ENCODE data around the gene ARID1B. TPM values are rescaled to one million over a fixed set of nuclear protein-coding genes. Genes with fewer than 3 reads are reported as not detected.

Gene ARID1B
- total and polyA plus RNA-seq, 2 donors (not counting 1 experiment from before 2014, with no cell fraction given): 47.2 to 280 TPM

DNA sequence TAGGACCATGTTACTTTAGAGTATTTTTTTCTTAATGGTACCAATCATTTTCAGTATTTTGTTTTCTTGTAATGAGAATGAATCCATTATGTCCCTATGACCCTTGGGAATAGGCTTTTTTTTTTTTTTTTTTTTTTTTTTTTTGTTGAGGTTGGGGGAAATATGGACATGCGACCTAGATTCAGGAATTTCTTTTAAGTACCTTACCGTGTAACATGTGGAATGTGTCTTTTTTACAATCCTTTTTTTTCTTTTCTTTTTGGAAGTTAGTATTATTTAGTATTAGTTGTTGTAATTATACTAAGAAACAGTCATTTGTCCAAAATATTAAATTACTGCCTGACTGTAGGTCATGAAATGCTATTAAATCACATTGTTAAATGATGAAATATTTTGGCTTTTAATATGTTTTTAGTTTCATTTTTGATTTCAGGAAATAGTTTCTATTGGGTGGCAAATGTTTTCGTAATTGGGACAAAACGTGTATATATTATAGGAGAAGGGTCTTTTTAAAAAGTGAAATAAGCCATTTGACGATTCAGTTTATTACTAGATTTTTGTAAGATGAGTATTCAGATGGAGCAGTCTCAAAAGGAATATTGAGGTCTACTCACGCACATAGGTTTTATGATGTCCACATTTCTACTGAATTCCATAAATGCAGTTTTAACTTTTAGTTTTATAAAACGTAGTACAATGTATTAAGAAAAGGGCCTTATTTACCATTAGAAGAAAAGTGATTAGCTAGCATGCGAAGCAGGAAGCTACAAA is 4.9 kb downstream of the ARID1B start:
- Mint-ChIP-seq H3K4me3 (peak overlapping the region; percentile 89), H3K9me3 (ENCODE audit: insufficient read depth) (no peaks in the 10 kb centered on the region), H3K4me1 (peaks cover 53% of the 10 kb centered on the region), H3K27ac (peak overlapping the region; percentile 86), H3K27me3 (no peaks in the 10 kb centered on the region)
- peaks cover 15% of the 10 kb centered on the region for H4K20me1 ChIP-seq (ENCODE audit: control insufficient read depth, insufficient read depth, low read length, poor library complexity, severe bottlenecking)
- ChIA-PET CTCF (interaction anchor here (1.0 to 1.4 kb wide), 3 partner anchors 217 to 239 kb away, joined by 3 to 4 read pairs (median 3); no protein-coding TSS in a partner anchor), POLR2A (no interaction called here)
- no peaks in the 10 kb centered on the region for H3K27me3 ChIP-seq (replicated peaks in 1 of 4; ENCODE audit: control extremely low read depth in 1 of 4, control insufficient read depth in 3 of 4, insufficient read depth in 4 of 4, low read length in 3 of 4)
- ATAC-seq (ENCODE audit: low read depth) (no peak), DNase-seq (peak; percentile 43)
- peak overlapping the region; percentile 77 to 90 for H3K27ac ChIP-seq (ENCODE audit: low read length in 2 of 2)
- 0% methylated on average over 1 of the region's 8 CpGs for WGBS (ENCODE audit: insufficient coverage)
- H3K79me2 ChIP-seq (ENCODE audit: control insufficient read depth, insufficient read depth, low read length): peaks cover 79% of the 10 kb centered on the region
- TF ChIP-seq, protein P1, sequence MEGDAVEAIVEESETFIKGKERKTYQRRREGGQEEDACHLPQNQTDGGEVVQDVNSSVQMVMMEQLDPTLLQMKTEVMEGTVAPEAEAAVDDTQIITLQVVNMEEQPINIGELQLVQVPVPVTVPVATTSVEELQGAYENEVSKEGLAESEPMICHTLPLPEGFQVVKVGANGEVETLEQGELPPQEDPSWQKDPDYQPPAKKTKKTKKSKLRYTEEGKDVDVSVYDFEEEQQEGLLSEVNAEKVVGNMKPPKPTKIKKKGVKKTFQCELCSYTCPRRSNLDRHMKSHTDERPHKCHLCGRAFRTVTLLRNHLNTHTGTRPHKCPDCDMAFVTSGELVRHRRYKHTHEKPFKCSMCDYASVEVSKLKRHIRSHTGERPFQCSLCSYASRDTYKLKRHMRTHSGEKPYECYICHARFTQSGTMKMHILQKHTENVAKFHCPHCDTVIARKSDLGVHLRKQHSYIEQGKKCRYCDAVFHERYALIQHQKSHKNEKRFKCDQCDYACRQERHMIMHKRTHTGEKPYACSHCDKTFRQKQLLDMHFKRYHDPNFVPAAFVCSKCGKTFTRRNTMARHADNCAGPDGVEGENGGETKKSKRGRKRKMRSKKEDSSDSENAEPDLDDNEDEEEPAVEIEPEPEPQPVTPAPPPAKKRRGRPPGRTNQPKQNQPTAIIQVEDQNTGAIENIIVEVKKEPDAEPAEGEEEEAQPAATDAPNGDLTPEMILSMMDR (IDR thresholded peaks at IDR 0.05): no peak
- no peak for TF ChIP-seq EZH2 (IDR thresholded peaks at IDR 0.05; ENCODE audit: borderline replicate concordance, insufficient read depth, low read depth, low read length, poor library complexity, severe bottlenecking)
- peaks cover 23 to 39% of the 10 kb centered on the region in 2 donors for H3K4me1 ChIP-seq (ENCODE audit: control insufficient read depth in 2 of 2, insufficient read depth in 2 of 2, low read length in 2 of 2)
- H3K4me2 ChIP-seq (replicated peaks; ENCODE audit: low read depth, low read length, poor library complexity, severe bottlenecking): peak overlapping the region; percentile 86
- no peaks in the 10 kb centered on the region for H3K9me3 ChIP-seq (ENCODE audit: control extremely low read depth in 1 of 3, control insufficient read depth in 2 of 3, insufficient read depth in 1 of 3, low read length in 2 of 3)
- H3K36me3 ChIP-seq (replicated peaks in 1 of 2; ENCODE audit: control extremely low read depth in 1 of 2, control insufficient read depth in 1 of 2, extremely low read depth in 1 of 2, insufficient read depth in 2 of 2, low read length in 1 of 2): peaks cover 0 to 15% of the 10 kb centered on the region in 2 experiments
- H3K9ac ChIP-seq (ENCODE audit: low read length): peak overlapping the region; percentile 75
- peak overlapping the region; percentile 32 to 92 (median 77) for H3K4me3 ChIP-seq (ENCODE audit: control extremely low read depth in 1 of 5, extremely low read depth in 1 of 5, insufficient read depth in 1 of 5, low read depth in 2 of 5, low read length in 4 of 5)
- intact Hi-C loops (cut with micrococcal nuclease): loop anchor here (5.0 to 10.0 kb wide), 5 partner anchors 70 to 490 kb away; no protein-coding TSS in a partner anchor
- peak overlapping the region; percentile 44 for H2AFZ ChIP-seq (ENCODE audit: insufficient read depth, low read depth, low read length, poor library complexity, severe bottlenecking)
